ENCODE results near the gene PDGFB.

Gene PDGFB

GRCh38 chr22:39179401-39179827, 65.4 kb downstream of the PDGFB start:
- Histone ChIP-seq H3K27me3 (ENCODE audit: low read depth, low read length) (no peaks in the 10 kb centered on the region), H2AFZ (ENCODE audit: low read depth, low read length) (no peak overlapping the region), H3K4me1 (ENCODE audit: low read length) (no peaks in the 10 kb centered on the region), H3K9me3 (ENCODE audit: insufficient read depth, low read length) (no peaks in the 10 kb centered on the region), H4K20me1 (ENCODE audit: insufficient read depth, low read length) (no peaks in the 10 kb centered on the region), H3K79me2 (ENCODE audit: low read length) (no peaks in the 10 kb centered on the region), H3K9ac (ENCODE audit: low read length) (no peak overlapping the region), H3K36me3 (replicated peaks; ENCODE audit: low read depth, low read length) (no peaks in the 10 kb centered on the region), H3K4me3 (ENCODE audit: low read length) (no peak overlapping the region), H3K4me2 (ENCODE audit: low read length) (no peak overlapping the region), H3K27ac (ENCODE audit: low read length) (no peak overlapping the region)
- TF ChIP-seq EZH2phosphoT487 (IDR thresholded peaks at IDR 0.05; ENCODE audit: low read depth) (no peak), CTCF (IDR thresholded peaks at IDR 0.05; ENCODE audit: low read depth, low read length) (no peak)

- H3K9me3 ChIP-seq (ENCODE audit: insufficient read depth, low read length), result no peaks in the 10 kb centered on the region
- no peaks in the 10 kb centered on the region for H3K36me3 ChIP-seq (replicated peaks; ENCODE audit: low read depth, low read length)
- no peaks in the 10 kb centered on the region for H3K4me1 ChIP-seq (ENCODE audit: low read length)
- no peak overlapping the region for H3K27ac ChIP-seq (ENCODE audit: low read length)
- no peak overlapping the region for H2AFZ ChIP-seq (ENCODE audit: low read depth, low read length)
- no peaks in the 10 kb centered on the region; the same call in 1 of the 2 replicates for H3K27me3 ChIP-seq (ENCODE audit: low read depth, low read length)
- TF ChIP-seq EZH2phosphoT487 (IDR thresholded peaks at IDR 0.05; ENCODE audit: low read depth) (no peak), CTCF (IDR thresholded peaks at IDR 0.05; ENCODE audit: low read depth, low read length) (no peak)
- H4K20me1 ChIP-seq (ENCODE audit: insufficient read depth, low read length), result no peaks in the 10 kb centered on the region
- H3K4me2 ChIP-seq (ENCODE audit: low read length), result no peak overlapping the region
- H3K4me3 ChIP-seq (ENCODE audit: low read length), result no peak overlapping the region
- no peak overlapping the region for H3K9ac ChIP-seq (ENCODE audit: low read length)
- no peaks in the 10 kb centered on the region for H3K79me2 ChIP-seq (ENCODE audit: low read length)
Measured at GRCh38 chr22:39178206-39179111, 66.3 kb downstream of the PDGFB start.

GRCh38 chr22:39177791-39178190, 67.0 kb downstream of the PDGFB start:
- no peaks in the 10 kb centered on the region for H3K36me3 ChIP-seq (replicated peaks; ENCODE audit: low read depth, low read length)
- no peaks in the 10 kb centered on the region for H3K79me2 ChIP-seq (ENCODE audit: low read length)
- H3K4me3 ChIP-seq (ENCODE audit: low read length), result no peak overlapping the region
- H2AFZ ChIP-seq (ENCODE audit: low read depth, low read length), result no peak overlapping the region
- no peaks in the 10 kb centered on the region for H3K4me1 ChIP-seq (ENCODE audit: low read length)
- H3K9ac ChIP-seq (ENCODE audit: low read length), result no peak overlapping the region
- H3K9me3 ChIP-seq (ENCODE audit: insufficient read depth, low read length), result no peaks in the 10 kb centered on the region
- H3K27ac ChIP-seq (ENCODE audit: low read length), result no peak overlapping the region
- no peaks in the 10 kb centered on the region; the same call in 1 of the 2 replicates for H3K27me3 ChIP-seq (ENCODE audit: low read depth, low read length)
- H3K4me2 ChIP-seq (ENCODE audit: low read length), result no peak overlapping the region
- TF ChIP-seq EZH2phosphoT487 (IDR thresholded peaks at IDR 0.05; ENCODE audit: low read depth), result no peak
- TF ChIP-seq CTCF (IDR thresholded peaks at IDR 0.05; ENCODE audit: low read depth, low read length), result no peak
- H4K20me1 ChIP-seq (ENCODE audit: insufficient read depth, low read length), result no peaks in the 10 kb centered on the region

GRCh38 chr22:39177456-39177775, 67.4 kb downstream of the PDGFB start:
- H3K36me3 ChIP-seq (replicated peaks; ENCODE audit: low read depth, low read length), result no peaks in the 10 kb centered on the region
- H3K27me3 ChIP-seq (ENCODE audit: low read depth, low read length), result no peaks in the 10 kb centered on the region; the same call in 1 of the 2 replicates
- no peak overlapping the region for H3K9ac ChIP-seq (ENCODE audit: low read length)
- no peak overlapping the region for H2AFZ ChIP-seq (ENCODE audit: low read depth, low read length)
- H3K4me1 ChIP-seq (ENCODE audit: low read length), result no peaks in the 10 kb centered on the region
- H3K79me2 ChIP-seq (ENCODE audit: low read length), result no peaks in the 10 kb centered on the region
- no peaks in the 10 kb centered on the region for H3K9me3 ChIP-seq (ENCODE audit: insufficient read depth, low read length)
- TF ChIP-seq EZH2phosphoT487 (IDR thresholded peaks at IDR 0.05; ENCODE audit: low read depth) (no peak), CTCF (IDR thresholded peaks at IDR 0.05; ENCODE audit: low read depth, low read length) (no peak)
- no peak overlapping the region for H3K4me3 ChIP-seq (ENCODE audit: low read length)
- no peak overlapping the region for H3K4me2 ChIP-seq (ENCODE audit: low read length)
- no peaks in the 10 kb centered on the region for H4K20me1 ChIP-seq (ENCODE audit: insufficient read depth, low read length)
- no peak overlapping the region for H3K27ac ChIP-seq (ENCODE audit: low read length)
